ENCODE results near the gene DIAPH1. TPM values are rescaled to one million over a fixed set of nuclear protein-coding genes. Genes with fewer than 3 reads are reported as not detected.
A peak's percentile ranks its signal among the peaks of the same experiment; 100 is the strongest.

DIAPH1 gene
- total RNA-seq, 4 donors from 2014 or later: 55.4 to 150 (median 91.4) TPM

GRCh38 chr5:141524604-141525597, 93.9 kb downstream of the DIAPH1 start:
- WGBS, 2 donors (ENCODE audit: low coverage in 1 of 2): 27 to 66% methylated on average over 3 to 12 of the region's 12 CpGs
- intact Hi-C loops (cut with DNase I; ENCODE audit: low total_unique reads) (loop anchor here (10.0 kb wide), 1 partner anchor 120 kb away; the partner anchor contains the start of genes PCDHGA9 and PCDHGB6), in situ Hi-C loops (cut with MboI; ENCODE audit: low pct_ligation_motif_present in 1 of 4, low pct_unique_long_range_greater_than_20kb in 1 of 4, low sequenced_read_pairs in 3 of 4) (no loop called here)
- peak; percentile 87 for DNase-seq
- peaks cover 0 to 18% (median 0%) of the 10 kb centered on the region in 4 donors for H3K36me3 ChIP-seq
- H3K27ac ChIP-seq: peak overlapping the region; percentile 58 to 76 (median 64)
- no peak for TF ChIP-seq EP300 (IDR thresholded peaks at IDR 0.05; ENCODE audit: low read depth)
- peak; percentile 97 to 99 (median 99) for TF ChIP-seq CTCF (IDR thresholded peaks at IDR 0.05)
- no peak for TF ChIP-seq POLR2A (IDR thresholded peaks at IDR 0.05)
- TF ChIP-seq POLR2AphosphoS5 (IDR thresholded peaks at IDR 0.05): peak; percentile 51 to 84 (median 61)
- no peaks in the 10 kb centered on the region for H3K9me3 ChIP-seq
- peaks cover 13 to 69% (median 29%) of the 10 kb centered on the region in 4 donors for H3K4me1 ChIP-seq
- H3K4me3 ChIP-seq: no peak overlapping the region
- no peaks in the 10 kb centered on the region for H3K27me3 ChIP-seq

GRCh38 chr5:141523991-141524390, 94.8 kb downstream of the DIAPH1 start:
- H3K4me1 ChIP-seq: peaks cover 13 to 72% (median 29%) of the 10 kb centered on the region in 4 donors
- no peak for DNase-seq
- intact Hi-C loops (cut with DNase I; ENCODE audit: low total_unique reads): loop anchor here (10.0 kb wide), 1 partner anchor 119 kb away; the partner anchor contains the start of genes PCDHGA9 and PCDHGB6
- TF ChIP-seq POLR2AphosphoS5 (IDR thresholded peaks at IDR 0.05): no peak
- TF ChIP-seq POLR2A (IDR thresholded peaks at IDR 0.05): no peak
- no peak for TF ChIP-seq EP300 (IDR thresholded peaks at IDR 0.05; ENCODE audit: low read depth)
- TF ChIP-seq CTCF (IDR thresholded peaks at IDR 0.05): no peak
- no peaks in the 10 kb centered on the region for H3K9me3 ChIP-seq
- H3K36me3 ChIP-seq: peaks cover 0 to 21% (median 0%) of the 10 kb centered on the region in 4 donors
- no peak overlapping the region for H3K4me3 ChIP-seq
- peak overlapping the region; percentile 24 to 71 (median 58) for H3K27ac ChIP-seq
- in situ Hi-C loops (cut with MboI; ENCODE audit: low pct_ligation_motif_present in 1 of 4, low pct_unique_long_range_greater_than_20kb in 1 of 4, low sequenced_read_pairs in 3 of 4): no loop called here
- H3K27me3 ChIP-seq: no peaks in the 10 kb centered on the region
- WGBS, 2 donors (ENCODE audit: low coverage in 1 of 2): 91% methylated on average over 8 of the region's 8 CpGs; no CpG with 5 or more reads in 1 of the 2 donors

- intact Hi-C loops (cut with DNase I; ENCODE audit: low total_unique reads): loop anchor here (10.0 kb wide), 1 partner anchor 118 kb away; the partner anchor contains the start of genes PCDHGA9 and PCDHGB6
These were observed 96.5 kb downstream of the DIAPH1 start for GRCh38 chr5:141522301-141522700.

More at GRCh38 chr5:141522301-141522700, 96.5 kb downstream of the DIAPH1 start:
- Histone ChIP-seq H3K9me3 (no peaks in the 10 kb centered on the region), H3K36me3 (peaks cover 0 to 18% (median 0%) of the 10 kb centered on the region in 4 donors), H3K4me3 (no peak overlapping the region), H3K27me3 (no peaks in the 10 kb centered on the region), H3K27ac (peak overlapping the region; percentile 78 to 84 (median 82)), H3K4me1 (peaks cover 13 to 66% (median 29%) of the 10 kb centered on the region in 4 donors)
- DNase-seq: no peak
- no peak for TF ChIP-seq CTCF (IDR thresholded peaks at IDR 0.05)
- no peak for TF ChIP-seq EP300 (IDR thresholded peaks at IDR 0.05; ENCODE audit: low read depth)
- no peak for TF ChIP-seq POLR2A (IDR thresholded peaks at IDR 0.05)
- no peak for TF ChIP-seq POLR2AphosphoS5 (IDR thresholded peaks at IDR 0.05)
- in situ Hi-C loops (cut with MboI; ENCODE audit: low pct_ligation_motif_present in 1 of 4, low pct_unique_long_range_greater_than_20kb in 1 of 4, low sequenced_read_pairs in 3 of 4): no loop called here
- WGBS, 2 donors (ENCODE audit: low coverage in 1 of 2): 51 to 60% methylated on average over 2 of the region's 2 CpGs

Data from transverse colon (tissue), 4 donors.